Measurements from ENCODE around the gene CFAP45.

- TF ChIP-seq EZH2 (IDR thresholded peaks at IDR 0.05; ENCODE audit: borderline replicate concordance) (no peak), CTCF (IDR thresholded peaks at IDR 0.05; ENCODE audit: poor library complexity) (no peak), EZH2phosphoT487 (IDR thresholded peaks at IDR 0.05; ENCODE audit: low read depth, severe bottlenecking, unreplicated experiment) (no peak)
Observed at GRCh38 chr1:159859767-159860322, 40.1 kb downstream of the CFAP45 start.
